ENCODE results near the gene IFT25. TPM values are rescaled to one million over a fixed set of nuclear protein-coding genes. Genes with fewer than 3 reads are reported as not detected.

IFT25 gene
- total RNA-seq, 1 donor from 2014 or later: 37.9 TPM

DNA sequence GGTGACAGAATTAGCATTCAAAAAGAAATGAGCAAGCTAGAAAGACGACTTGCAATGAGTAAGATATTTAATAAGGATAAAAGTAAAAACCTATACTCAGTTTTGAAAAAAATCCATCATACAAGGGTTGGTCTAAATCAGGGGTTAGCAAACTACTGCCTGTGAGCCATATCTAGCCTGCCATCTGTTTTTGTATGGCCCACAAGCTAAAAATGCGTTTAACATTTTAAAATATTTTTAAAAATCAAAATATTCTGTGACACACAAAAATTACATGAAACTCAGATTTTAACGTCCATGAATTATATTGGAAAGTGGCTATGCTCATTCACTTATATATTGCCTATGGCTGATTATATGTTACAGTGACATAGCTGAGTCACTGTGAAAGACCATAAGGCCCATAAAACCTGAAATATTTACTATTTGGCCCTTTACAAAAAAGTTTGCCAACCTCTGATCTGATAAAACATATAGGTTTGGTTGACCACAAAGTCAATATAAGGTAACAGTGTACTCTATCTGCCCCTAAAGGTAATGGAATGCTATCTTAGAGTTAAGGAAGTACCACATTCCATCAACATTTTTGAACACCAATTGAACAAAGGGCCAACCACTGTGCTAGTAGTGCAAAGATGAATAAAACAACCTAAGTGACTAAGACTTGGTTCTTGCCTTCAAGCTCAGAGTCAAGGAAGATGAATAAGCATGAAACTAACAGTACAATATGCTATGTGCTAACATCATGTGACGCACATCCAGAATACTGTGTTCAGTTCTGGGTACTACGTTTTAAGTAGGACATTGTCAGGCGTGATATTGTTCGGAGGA, 3.2 kb downstream of the IFT25 start:
- no peak for DNase-seq (ENCODE audit: low read depth)
- no peak overlapping the region for H3K4me3 ChIP-seq (ENCODE audit: low read depth, low read length)
- TF ChIP-seq, protein P1, sequence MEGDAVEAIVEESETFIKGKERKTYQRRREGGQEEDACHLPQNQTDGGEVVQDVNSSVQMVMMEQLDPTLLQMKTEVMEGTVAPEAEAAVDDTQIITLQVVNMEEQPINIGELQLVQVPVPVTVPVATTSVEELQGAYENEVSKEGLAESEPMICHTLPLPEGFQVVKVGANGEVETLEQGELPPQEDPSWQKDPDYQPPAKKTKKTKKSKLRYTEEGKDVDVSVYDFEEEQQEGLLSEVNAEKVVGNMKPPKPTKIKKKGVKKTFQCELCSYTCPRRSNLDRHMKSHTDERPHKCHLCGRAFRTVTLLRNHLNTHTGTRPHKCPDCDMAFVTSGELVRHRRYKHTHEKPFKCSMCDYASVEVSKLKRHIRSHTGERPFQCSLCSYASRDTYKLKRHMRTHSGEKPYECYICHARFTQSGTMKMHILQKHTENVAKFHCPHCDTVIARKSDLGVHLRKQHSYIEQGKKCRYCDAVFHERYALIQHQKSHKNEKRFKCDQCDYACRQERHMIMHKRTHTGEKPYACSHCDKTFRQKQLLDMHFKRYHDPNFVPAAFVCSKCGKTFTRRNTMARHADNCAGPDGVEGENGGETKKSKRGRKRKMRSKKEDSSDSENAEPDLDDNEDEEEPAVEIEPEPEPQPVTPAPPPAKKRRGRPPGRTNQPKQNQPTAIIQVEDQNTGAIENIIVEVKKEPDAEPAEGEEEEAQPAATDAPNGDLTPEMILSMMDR (conservative IDR thresholded peaks at IDR 0.05; ENCODE audit: low read depth, low read length): no peak

DNA sequence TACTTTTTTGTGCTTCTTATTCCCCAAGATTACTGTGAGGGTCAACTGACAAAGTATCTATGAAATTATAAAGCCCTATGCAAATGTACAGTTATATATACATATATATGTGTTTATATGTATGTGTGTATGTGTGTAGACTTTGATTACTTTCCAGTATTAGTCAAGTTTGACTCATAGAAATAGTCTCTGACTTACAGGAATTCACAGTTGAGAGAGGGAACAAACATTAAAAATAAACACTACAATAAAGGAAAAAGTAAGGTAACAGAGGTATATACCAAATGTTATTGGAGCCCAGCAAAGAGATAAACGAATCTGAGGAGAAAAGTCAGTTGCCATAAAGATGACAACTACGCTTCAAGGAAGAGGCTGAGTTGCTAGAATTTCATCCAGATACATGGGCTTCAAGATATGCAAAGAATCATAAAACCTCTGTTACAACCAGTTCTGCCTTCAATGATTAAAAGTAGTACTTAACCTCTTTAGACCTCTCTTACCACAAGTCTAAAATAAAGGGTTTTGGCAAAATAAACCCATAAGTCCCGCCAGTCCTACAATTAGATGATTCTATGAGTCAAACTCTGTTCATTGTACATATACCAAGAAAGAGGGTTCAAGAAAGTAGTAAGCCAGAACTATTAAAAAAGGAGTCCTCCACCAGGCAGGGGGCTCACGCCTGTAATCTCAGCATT, 7.2 kb downstream of the IFT25 start:
- no peak overlapping the region for H3K4me3 ChIP-seq (ENCODE audit: low read depth, low read length)
- no peak for DNase-seq (ENCODE audit: low read depth)
- TF ChIP-seq, protein P1 (conservative IDR thresholded peaks at IDR 0.05; ENCODE audit: low read depth, low read length): no peak

DNA sequence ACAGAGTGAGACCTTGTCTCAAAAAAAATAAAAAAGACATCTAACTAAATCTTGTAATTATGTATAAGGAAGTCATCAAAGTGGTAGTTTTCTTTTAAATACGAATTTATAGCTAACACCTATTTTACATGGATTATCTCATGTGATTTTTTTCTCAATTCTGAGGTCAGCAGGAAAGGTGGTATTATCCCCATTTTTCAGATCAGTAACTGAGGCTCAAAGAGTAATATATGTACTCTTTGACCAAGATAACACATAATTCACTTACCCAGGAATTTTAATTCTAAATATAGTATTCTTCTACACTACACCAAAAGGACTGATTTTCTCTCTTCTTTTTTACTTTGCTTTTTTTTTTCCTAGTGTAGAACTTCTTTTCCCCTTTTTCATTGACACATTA, 9.1 kb downstream of the IFT25 start:
- DNase-seq (ENCODE audit: low read depth): no peak
- TF ChIP-seq, protein P1 (conservative IDR thresholded peaks at IDR 0.05; ENCODE audit: low read depth, low read length): no peak
- no peak overlapping the region for H3K4me3 ChIP-seq (ENCODE audit: low read depth, low read length)

DNA sequence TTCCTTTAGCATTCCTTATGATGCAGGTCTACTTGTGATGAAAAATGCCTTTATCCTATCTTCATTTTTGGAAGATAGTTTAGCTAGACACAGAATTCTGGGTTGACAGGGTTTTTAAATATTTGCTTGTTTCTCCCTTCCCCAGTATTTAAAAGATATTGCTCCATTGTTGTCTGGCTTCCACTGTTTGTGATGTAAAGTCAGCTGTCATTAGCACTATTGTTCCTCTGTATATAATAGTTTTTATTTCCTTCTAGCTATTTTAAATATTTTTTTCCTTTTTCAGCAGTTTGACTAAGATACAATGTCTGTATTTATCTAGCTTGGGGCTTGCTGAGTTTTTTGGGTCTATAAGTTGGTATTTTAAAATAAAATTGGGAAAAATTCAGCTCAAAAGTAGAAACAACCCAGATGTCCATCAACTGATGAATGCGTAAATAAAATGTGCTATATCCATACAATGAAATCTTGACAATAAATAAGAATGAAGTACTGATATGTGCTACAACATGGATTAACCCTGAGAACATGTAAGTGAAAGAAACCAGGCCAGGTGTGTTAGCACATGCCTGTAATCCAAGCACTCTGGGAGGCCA, 11.2 kb downstream of the IFT25 start:
- no peak for DNase-seq (ENCODE audit: low read depth)
- no peak overlapping the region for H3K4me3 ChIP-seq (ENCODE audit: low read depth, low read length)
- TF ChIP-seq, protein P1 (conservative IDR thresholded peaks at IDR 0.05; ENCODE audit: low read depth, low read length): no peak

DNA sequence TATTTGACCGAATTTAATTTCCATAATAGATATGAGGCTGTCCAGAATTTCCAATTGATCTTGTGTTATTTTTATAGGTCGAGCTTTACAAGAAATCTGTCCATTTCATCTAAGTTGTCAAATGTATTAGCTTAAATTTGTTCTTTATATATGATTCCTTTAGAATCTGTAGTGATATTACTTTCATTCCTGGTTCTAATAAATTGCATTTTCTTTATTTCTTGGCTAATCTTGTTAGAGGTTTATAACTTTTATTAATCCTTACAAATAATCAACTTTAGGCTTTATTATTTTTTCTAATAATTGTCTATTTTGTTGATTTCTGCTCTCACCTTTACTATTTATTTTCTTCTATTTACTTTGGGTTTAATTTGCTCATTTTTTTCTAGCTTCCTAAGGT, 14.0 kb downstream of the IFT25 start:
- DNase-seq (ENCODE audit: low read depth): no peak
- TF ChIP-seq, protein P1 (conservative IDR thresholded peaks at IDR 0.05; ENCODE audit: low read depth, low read length): no peak
- no peak overlapping the region for H3K4me3 ChIP-seq (ENCODE audit: low read depth, low read length)

DNA sequence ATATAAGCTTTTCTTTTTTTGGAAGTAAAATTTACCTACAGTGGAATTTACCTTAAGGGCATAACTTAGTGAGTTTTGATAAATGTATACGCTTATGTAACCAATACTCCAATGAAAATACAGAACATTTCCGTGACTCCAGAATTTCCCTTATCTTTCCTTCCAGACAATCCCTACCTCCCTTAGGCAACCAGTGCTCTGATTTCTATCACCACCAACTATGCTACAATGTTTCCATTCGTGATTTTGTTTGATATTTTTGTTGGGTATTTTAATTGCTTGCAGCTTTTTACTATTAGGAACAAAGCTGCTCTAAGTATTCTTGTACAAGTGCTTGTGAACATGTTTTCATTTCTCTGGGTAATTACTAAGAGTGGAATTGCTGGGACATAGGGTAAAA, 14.6 kb downstream of the IFT25 start:
- no peak for DNase-seq (ENCODE audit: low read depth)
- no peak overlapping the region for H3K4me3 ChIP-seq (ENCODE audit: low read depth, low read length)
- TF ChIP-seq, protein P1 (conservative IDR thresholded peaks at IDR 0.05; ENCODE audit: low read depth, low read length): no peak
